OCI-LY3 (cell line): ENCODE data around the gene EIPR1.

Source experiments
- EZH2phosphoT487 ChIP-seq: fragments of 200-600 bp; shearing (Covaris generic); IDR thresholded peaks from 2 replicates; pipeline ENCODE4 v1.6.1; 2018; ENCODE audit warnings: antibody characterized with exemption, mixed run types, low read depth
- TF ChIP-seq, protein P1 (sequence below): fragments of 200-600, 300-600 bp; sonication (generic); IDR thresholded peaks from 2 replicates; pipeline ENCODE4 v1.5.1; 2014; ENCODE audit warnings: antibody characterized with exemption, low read length, low read depth

GRCh38 chr2:3376821-3377220 is 797 bp downstream of the EIPR1 start:
- TF ChIP-seq EZH2phosphoT487, result no peak
- TF ChIP-seq, protein P1, sequence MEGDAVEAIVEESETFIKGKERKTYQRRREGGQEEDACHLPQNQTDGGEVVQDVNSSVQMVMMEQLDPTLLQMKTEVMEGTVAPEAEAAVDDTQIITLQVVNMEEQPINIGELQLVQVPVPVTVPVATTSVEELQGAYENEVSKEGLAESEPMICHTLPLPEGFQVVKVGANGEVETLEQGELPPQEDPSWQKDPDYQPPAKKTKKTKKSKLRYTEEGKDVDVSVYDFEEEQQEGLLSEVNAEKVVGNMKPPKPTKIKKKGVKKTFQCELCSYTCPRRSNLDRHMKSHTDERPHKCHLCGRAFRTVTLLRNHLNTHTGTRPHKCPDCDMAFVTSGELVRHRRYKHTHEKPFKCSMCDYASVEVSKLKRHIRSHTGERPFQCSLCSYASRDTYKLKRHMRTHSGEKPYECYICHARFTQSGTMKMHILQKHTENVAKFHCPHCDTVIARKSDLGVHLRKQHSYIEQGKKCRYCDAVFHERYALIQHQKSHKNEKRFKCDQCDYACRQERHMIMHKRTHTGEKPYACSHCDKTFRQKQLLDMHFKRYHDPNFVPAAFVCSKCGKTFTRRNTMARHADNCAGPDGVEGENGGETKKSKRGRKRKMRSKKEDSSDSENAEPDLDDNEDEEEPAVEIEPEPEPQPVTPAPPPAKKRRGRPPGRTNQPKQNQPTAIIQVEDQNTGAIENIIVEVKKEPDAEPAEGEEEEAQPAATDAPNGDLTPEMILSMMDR, result no peak
